Fibroblast of skin of left biceps (primary cell): ENCODE results near the gene CACNA1B.
"Not testable (repeated sequence)": the region's sequence is repeated elsewhere in the genome, so short reads cannot be mapped to it uniquely, and the experiment has no call there.

Source experiments
- DNase-seq, 2 experiments: peaks; one replicate each; pipeline ENCODE4 v3.0.0-alpha.2; 2013; ENCODE audit warnings: low read depth in 2 of 2

CACNA1B gene

DNA sequence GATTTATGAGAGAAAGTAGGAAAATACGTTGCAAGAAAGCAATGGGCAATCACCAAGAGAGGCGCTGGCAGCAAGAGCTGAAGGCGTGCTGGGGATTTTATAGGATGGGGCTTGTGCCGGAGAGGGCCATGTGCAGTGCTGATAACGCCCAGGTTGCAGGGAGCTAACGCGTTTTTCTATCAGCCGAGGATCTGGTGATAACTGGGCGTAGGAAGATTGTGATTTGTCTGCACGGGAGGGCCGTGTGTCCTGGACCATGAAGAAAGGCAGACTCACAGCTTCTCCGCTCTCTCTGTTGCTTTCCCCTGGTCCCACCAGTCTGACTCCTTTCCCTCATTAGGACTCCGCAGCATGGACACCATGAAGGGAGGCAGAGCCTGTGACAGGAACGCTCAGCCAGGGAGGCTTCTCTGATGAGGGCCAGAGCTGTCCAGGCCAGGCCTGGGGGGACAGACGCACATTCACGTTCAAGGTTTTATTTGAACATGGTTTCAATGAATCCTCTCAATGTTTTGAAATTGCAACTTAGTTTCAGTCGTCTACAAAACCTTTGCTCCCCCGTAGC, 11.9 kb upstream of the CACNA1B start:
- no peak for DNase-seq

DNA sequence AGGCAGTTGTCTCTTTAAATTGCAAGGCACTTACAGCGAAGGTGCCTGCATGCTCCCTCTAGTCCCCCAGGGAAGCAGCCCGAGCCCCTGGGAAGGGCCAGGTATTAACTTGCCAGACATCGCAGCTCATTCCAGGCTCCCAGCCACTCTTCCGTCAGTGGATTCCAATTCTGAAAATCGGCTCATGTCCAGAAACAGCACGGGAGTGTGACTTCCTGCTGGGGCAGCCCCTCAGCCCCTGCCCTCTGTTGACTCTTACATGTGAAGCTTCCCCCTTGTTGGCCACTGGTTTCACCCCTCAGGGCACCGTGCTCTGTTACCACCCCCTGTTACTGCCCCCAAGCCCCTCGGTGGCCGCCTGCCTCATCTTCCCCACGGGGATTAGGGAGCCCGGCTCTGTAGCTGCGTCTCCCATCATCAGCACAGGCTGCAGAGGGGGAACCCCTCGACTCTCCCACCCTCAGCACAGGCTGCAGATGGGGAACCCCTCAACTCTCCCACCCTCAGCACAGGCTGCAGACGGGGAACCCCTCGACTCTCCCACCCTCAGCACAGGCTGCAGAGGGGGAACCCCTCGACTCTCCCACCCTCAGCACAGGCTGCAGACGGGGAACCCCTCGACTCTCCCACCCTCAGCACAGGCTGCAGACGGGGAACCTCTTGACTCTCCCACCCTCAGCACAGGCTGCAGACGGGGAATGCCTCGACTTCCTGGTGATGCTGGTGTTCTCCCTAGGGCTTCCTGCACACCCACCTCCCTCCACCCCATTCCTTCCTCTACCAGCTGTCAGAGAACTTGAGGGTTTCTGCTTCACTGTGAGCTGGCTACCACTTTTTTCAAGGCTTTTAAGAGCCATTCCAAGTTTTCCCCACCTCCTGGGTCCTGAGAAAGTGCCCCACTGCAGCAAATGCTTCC, 11.1 kb upstream of the CACNA1B start:
- DNase-seq, result no peak

DNA sequence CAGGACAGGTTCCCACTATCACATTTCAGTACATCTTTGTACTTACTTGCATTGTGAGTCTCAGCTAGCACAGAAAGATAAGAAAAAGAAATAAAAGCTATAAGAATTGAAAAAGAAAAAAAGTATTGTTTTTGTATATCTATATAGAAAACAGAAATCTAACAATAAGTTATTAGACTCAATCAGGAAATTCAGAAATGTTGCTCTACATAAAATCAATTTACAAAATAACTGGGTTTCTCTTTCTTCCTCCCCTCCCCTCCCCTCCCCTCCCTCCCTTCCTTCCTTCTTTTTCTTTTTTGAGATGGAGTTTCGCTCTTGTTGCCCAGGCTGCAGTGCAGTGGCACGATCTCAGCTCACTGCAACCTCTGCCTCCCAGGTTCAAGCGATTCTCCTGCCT, 7.2 kb upstream of the CACNA1B start:
- DNase-seq, result no peak

DNA sequence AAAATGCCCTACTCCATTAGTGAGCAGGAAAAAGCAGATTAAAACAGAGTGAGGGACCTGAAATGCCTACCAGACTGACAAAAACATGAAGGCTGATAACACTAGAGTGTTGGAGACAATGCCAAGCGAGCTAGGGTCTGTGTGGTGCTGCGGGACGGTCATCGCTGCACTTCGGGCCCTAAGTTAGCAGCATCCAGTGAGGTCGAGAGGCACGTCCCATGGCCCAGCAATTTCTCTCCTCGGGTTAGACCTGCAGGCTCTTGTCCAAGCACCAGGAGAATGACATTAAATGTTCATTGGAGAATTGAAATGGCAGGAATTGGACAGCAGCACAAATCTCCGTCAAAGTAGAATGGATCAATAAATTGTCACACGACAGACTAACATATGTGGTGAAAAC, 5.3 kb upstream of the CACNA1B start:
- no peak for DNase-seq

DNA sequence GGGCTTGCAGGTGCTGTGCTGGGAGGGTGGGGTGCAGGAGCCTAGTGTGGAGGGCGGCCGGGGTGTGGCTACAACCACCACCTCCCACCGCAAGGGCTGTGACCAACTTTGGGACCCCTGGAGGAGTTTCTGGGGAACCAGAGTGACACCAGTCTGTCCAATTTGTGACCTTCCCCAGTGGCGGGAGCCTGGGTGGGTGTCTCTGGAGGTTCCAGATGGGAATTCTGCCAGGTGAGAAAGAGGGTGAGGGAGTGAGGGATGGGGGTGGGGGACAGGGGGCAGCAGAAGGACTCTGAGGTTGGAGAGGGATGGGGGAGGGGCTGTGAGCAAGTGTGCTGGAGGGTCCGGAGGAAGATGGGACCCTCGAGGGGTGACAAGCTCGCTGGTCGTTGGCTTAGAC, 4.2 kb upstream of the CACNA1B start:
- no peak for DNase-seq

DNA sequence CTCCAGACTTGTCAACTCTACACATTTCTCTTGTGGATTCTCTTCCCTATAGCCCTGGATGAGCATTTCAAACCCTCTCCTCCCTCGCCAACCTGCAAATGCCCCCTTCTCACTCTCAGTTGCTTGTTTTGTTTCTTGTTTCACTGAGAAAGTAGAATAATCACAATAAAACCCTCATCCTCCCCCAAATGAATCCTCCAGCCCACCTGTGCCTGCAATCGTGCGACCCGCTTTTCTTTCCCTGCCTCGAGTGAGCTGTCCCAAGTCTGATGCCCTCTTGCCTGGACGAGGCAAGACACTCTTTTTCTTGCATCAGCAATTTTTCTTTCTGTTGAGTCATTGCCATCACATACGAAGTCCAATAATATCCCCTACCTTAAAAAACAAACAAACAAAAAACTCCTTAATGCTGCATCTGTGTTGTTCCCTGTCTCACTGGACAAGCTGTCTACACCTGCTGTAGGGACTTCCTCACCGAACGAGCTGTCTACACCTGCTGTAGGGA, 3.7 kb upstream of the CACNA1B start:
- DNase-seq, result no peak

DNA sequence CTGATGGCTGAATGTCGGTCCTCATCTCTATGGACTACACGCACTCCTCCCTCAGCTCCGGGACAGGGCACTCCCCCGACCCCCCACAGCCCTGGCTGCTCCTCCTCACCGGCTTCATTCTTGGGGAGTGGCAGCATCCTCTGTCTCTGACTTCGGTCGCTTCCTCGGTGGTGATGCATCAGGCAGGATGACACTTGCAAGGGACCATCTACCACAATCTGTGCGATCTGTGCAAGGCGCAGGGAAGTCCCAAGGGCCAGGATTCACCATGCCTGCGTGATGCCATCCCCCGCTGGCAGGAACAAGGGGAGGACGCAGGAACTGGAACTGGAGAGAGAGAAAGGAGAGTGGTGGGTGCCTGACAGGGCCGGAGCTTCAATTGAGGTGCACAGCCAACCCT, 2.2 kb upstream of the CACNA1B start:
- DNase-seq, result no peak

DNA sequence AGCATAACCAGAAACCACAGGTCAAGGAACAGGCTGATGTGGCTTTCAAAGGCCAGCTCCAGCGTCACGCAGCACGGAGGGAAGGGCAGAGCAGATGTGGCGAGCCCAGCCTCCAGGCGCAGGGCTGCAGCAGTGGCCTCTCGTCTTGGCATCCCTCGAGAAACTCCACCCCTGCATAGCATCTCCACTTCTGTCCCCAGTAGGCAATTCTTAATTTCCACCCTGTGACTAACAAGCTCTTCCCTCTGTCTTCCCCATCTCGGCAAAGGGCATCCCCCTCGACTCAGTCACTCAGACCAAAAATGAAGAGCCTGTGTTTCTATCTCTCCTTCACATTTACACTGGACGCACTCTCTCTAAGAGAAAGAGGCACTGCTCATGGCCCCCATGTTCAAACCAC, 1.7 kb upstream of the CACNA1B start:
- DNase-seq, result no peak

DNA sequence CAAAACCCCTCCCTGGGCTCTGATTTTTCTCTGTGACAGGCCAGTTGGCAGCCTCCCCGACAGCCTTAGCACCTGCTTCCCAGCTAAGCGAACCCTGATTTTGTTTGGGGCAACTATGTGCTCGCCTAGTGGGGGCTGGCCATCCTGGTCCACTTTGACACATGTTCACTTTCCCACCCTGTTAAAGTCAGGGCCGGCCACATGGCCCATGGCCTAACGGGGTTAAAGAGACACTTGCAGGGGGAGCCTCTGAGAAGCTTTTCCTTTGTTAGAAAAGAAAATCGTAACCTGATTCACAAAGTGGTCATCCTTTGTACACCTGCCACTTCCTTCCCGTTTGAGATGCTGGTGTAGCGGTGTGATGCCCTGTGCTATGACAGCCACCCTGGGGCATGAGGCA, 1.3 kb upstream of the CACNA1B start:
- no peak for DNase-seq

DNA sequence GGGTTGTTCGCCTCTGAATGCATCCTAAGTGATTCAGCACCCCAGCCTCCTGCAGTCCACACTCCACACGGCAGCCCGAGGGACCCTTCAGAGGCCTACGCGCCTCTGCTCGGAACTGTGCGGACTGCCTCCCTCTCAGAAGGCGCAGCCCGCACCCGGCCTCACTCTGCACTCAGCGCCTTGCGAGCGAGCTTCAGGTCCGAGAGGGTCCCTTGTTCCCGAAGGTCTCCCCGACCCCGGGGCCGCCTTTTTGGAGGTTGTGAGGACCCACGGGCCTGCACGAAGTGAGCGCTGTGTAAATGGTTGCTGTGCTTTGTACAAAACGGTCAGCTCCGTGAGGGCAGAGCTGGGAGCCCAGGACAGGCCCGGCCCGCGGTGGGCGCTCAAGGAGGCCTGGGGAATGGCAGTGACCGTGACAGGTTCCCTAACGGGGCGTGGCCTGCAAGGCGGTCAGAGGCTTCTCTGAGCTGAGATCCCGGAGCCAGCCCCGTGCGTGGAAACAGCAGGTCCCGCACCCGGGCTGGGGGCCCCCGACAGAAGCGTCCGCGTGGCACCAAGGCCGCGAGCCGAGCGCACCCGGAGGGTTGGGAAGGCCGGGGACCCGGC, 698 bp upstream of the CACNA1B start:
- DNase-seq, result no peak

DNA sequence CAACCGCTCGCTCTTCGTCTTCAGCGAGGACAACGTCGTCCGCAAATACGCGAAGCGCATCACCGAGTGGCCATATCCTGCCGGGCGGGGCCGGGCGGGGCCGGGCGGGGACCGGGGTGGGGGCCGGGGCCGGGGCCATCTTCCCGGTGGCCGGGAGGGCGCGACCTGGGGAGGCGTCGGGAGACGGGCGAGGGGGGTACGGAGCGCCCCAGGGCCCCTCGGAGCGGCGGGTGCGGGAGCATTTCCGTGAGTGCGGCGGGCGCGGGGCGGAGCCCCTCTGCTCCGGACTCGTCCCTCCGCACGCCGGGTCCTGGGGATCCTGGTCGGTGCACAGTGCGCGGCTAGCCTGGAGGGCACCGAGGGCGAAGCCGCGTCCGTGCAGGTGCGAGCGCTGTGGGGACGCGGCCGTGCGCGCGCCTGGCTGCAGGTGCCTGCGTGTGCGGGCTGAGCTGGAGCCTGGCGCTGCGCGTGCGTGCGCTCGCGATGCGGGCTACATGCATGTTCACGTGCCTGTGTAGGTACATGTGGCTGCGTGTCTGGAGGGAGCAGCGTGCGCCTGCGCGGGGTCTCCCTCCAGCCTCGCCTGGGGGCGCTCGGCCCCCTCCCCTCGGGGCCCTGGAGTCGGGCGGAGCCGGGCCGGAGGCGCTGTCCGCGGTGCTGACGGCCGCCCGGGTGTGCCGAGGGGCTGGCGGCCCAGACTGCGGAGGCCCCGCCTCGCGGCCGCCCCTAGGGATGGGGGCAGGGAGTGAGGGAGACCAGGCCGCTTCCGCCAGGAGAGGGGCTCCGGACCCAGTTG, 762 bp downstream of the CACNA1B start:
- no peak for DNase-seq

DNA sequence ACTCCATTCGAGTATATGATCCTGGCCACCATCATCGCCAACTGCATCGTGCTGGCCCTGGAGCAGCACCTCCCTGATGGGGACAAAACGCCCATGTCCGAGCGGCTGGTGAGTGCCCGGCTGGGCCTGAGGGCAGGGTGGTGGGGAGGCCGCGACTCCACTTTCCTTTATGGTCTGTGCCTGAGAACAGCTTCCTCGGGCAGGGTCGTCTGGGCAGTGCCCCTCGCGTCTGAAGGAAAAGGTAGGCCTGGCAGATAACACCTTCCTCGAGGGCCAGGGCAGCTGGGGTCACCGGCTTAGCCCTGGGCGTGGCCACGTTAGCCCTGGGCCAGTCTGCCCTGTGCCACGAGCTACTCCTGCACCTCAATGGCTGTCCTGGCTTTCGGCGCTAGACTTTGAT, 1.5 kb downstream of the CACNA1B start:
- no peak for DNase-seq

DNA sequence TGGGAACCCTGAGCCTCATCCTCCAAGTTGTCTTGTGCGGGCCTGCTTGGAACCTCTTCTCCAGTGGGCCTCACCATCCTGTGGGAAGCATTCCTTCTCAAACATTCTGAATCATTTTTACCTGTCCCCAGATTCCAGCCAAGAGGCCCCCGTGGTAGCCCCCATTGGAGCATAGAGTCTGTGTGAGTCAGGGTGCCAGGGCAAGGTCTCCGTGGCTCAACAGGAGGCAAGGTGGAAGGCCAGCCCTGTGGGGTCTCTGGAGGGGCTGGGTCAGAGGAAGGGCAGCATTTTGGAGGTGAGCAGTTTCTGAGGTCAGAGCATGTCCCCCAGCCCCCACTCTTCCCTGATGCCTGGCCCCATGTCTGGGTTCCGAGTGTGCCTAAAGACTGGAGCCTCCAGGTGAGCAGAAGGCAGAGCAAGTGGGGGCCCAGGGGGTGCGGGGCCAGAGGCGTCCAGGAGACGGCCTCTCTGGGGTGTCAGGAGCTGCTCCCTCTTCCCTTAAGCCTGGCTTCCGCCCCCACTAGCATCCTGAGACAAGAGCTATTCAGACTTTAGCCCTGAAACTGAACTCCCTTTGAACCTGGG, 2.1 kb downstream of the CACNA1B start:
- no peak for DNase-seq

DNA sequence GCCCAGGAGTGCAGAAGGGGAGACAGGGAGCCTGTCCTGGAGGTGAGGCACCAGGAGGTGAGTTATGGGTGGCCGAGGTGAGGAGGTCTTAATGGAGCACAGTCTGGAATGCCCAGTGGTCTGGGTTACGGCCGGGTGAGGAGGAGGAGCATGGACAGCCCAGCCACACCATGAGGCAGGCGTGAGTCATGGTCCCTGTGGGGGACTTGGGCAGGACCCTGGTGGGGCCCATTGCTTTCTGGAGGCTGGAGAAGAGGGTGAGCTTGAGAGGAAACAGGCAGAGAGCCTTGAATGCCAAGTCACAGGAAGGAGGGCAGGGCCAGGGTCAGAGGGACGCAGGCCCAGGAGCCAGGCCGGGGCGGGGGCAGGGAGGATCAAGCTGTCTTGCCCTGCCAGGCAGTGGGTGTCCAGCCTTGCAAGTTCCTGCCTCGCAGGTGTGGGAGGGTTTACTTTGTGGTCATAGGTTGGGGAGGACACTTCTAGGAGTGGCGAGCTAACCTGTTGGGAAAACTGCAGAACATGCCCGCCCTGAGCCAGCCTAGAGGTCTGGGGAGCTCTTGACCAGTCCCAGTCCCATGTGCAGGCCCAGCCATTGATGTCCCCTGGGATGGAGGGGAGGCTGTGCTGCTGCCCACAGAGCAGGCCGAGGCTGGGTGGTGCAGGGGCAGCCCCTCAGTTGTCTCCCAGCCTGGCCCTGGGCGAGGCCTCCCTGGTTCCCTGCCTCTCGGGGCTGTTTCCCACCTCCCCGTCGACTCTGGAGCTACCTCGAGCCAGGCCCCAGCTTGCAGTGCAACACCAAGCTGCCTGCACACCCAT, 2.8 kb downstream of the CACNA1B start:
- DNase-seq, result no peak

DNA sequence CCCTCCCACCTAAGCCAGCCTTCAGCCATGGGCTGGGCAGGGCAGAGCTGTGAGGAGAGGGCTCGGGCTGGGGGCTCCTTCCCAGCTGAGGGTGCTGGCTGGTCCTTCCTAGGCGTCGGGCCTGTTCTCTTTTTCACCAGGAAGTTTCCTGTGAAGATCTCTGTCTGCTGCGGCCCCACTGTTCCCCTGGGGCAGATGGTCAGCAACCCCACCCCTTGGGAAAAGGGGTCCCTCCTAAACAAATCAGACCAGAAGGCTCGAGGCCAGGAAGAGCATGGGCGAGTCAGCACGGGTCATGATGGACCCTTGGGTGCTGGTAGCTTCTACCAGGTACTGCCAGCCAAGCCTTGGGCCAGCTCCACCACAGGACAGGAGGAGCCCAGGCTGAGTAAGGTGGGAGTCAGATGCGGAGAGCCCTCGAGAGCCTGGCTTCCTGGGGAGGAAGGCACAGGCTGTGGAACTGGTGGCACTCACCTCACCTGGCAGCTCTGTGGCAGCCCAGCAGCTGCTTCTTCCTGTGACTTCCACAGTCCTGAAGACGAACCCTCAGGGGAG, 3.5 kb downstream of the CACNA1B start:
- DNase-seq, result no peak

DNA sequence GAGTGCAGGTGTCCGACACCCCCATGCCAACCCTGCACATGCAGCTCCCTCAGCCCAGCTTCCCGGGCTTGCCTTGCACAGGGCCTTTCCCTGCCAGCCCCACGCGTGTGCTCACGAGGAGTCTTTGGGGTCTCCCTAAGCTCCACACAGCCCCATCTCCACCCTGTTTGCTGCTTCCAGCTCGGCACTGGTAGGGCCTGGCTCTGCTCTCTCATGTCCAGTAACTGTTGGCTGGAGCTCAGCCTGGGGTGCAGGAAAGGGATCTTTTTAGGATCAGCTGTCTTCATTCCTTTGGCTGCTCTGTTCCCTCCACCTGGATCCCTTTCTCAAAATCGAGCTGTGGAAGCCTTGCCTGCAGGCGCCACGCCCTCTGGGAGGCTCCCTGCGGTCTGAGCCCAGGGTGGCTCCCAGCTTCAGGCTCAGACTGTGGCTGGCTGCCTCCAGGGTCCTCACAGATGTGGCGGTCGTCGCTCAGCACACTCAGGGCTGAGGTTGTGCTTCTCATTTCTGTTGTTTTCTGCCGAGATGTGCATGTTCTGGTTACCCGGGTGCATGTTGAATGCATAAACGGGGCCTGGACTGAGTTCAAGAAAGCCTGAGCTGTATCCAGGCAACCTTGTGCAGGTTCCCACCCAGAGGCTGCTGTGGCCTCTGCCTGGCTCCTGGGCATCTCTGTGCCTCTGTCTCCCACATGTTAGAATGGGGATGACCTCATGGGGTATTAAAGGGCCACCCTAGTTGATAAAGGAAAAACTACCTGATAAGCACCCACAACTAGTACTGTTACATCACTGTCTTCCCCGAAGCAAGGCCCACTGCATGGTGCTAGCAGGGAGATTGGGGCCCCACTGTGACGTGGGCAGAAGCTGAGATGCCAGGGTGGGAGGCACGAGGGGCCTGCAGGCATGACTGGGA, 4.3 kb downstream of the CACNA1B start:
- DNase-seq, result no peak

DNA sequence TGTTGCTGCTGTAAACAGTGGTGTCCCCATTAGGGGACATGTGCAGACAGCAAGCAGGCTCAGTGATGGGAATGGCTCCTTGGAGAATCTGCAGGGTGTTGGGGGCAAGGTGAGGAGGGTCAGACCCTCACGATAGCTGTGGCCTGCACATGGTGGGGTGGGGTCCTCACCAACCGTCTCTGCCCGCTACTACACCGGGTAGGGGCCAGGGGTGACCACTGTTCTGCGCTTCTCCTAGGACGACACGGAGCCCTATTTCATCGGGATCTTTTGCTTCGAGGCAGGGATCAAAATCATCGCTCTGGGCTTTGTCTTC, 4.9 kb downstream of the CACNA1B start:
- DNase-seq, result no peak

DNA sequence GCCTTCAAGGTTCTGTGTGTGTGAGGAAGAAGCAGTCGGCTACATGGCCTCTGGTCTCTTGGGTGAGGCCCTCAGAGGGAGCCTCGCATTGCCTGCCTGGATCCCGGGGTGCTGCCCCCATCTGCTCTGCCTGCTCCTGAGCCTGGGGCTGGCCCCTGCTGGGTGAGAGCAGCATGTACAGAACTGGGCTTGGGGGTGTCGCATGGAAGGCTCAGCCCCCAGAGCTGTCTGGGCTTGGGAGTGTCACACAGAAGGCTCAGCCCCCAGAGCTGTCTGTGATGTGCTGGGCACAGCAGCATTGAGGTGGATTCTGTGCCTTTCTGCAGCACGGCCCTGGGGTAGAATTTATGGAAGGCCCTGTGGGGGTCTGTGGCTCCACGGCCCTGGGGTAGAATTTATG, 6.4 kb downstream of the CACNA1B start:
- DNase-seq, result not testable (repeated sequence)

DNA sequence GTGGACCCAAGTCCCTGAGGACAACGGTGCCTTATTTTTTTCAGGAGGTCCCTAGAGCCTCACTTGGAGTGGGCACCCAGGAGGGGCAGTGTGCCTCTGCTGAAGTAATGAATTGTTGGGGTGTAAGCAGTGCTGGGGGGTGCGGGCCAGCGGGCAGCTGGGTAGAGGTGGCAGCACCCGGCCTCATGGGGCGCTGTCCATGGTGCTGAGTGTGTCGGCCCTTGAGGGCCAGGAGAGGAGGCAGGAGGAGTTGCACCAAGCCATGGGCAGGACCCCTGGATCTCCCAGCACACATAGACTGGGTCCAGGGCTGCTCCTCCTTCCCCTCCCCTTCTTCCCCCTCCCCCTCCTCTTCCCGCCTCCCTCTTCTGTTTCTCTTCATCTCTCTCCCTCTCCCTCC, 7.0 kb downstream of the CACNA1B start:
- DNase-seq, result not testable (repeated sequence)

DNA sequence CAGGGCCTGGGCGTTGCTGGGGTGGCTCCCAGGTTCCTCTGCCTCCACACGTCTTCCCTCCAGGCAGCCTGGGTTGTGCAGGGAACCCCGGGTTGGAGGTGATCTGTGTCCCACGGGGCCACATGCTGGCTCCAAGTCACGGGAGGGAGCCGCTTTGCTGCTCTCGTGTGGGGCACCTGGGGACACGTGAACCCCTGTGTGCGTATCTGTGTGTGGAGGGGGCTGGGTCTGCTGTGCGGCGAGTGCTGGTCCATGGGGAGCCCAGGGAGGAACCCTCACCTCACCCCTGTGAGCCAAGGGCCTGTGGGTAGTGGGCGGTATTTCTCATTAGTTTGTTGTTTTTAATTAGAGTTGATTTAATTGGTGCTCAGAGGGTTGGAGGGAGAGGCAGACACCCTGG, 7.5 kb downstream of the CACNA1B start:
- DNase-seq, result not testable (repeated sequence)
